Right lobe of liver (tissue), 4 donors: Measurements from ENCODE around the gene LSP1.

Experiments used
- POLR2A ChIP-seq: fragments of 450-650 bp; IDR thresholded peaks from one replicate; pipeline ENCODE4 v1.6.1; 2017; ENCODE audit warnings: antibody characterized with exemption, mild to moderate bottlenecking
- TF ChIP-seq, protein P1 (sequence below), 4 donors: fragments of 200-600 bp in 3 of 4; fragments of 450-650 bp in 1 of 4; IDR thresholded peaks; one replicate each; pipeline versions ENCODE4 v1.5.1 to v1.8.0; 2016 to 2022; ENCODE audit warnings: antibody characterized with exemption in 4 of 4, mild to moderate bottlenecking in 2 of 4
- donor health status: DM: no; HTN: no; CAD: no.
- donor health status: DM: no; HTN: no; CAD: no.
- donor health status: DM: no; HTN: yes; CAD: no.

DNA sequence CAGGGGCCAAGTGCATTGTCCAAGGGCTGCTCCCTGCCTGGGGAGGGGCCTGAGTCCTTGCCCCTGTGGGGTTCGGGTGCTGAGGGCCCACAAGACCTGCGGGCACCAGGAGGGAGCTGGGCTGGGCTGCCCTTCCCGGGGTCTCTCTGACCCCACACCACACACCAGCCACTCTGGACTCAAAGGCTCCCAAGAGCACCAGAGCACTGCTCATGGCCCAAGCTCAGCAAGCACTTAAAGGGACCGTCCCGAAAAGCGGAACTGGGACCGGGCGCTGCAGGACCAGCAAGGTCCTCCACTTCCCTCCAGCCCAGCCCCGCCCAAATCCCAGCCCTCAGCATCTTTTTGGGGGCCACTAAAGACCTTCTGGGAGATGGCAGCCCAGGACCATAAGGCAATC, 5.3 kb downstream of the LSP1 start:
- TF ChIP-seq, protein P1, sequence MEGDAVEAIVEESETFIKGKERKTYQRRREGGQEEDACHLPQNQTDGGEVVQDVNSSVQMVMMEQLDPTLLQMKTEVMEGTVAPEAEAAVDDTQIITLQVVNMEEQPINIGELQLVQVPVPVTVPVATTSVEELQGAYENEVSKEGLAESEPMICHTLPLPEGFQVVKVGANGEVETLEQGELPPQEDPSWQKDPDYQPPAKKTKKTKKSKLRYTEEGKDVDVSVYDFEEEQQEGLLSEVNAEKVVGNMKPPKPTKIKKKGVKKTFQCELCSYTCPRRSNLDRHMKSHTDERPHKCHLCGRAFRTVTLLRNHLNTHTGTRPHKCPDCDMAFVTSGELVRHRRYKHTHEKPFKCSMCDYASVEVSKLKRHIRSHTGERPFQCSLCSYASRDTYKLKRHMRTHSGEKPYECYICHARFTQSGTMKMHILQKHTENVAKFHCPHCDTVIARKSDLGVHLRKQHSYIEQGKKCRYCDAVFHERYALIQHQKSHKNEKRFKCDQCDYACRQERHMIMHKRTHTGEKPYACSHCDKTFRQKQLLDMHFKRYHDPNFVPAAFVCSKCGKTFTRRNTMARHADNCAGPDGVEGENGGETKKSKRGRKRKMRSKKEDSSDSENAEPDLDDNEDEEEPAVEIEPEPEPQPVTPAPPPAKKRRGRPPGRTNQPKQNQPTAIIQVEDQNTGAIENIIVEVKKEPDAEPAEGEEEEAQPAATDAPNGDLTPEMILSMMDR (IDR thresholded peaks at IDR 0.05): no peak
- no peak for TF ChIP-seq POLR2A
